Endothelial cell of umbilical vein (primary cell): ENCODE results near the gene ASMT. TPM values are rescaled to one million over a fixed set of nuclear protein-coding genes. Genes with fewer than 3 reads are reported as not detected.
"Not testable (repeated sequence)": the region's sequence is repeated elsewhere in the genome, so short reads cannot be mapped to it uniquely, and the experiment has no call there.

ENCODE experiments used
- BruUV-seq: library from RNA; stranded (reverse); fragments of 400-500 nt; replicated peaks from 2 replicates; lab custom pipeline; 2021; lab: Mats Ljungman, UMichigan
- CTCF ChIA-PET: fragments of 300-600, 350-600 bp; sonication (Branson Sonifier 250); formaldehyde crosslinking; loops from one replicate; lab custom pipeline; 2021; ENCODE audit warnings: antibody characterized with exemption, inconsistent platforms; lab: Charles Lee
- POLR2A ChIA-PET: fragments of 300-600, 350-600 bp; sonication (Branson Sonifier 250); formaldehyde crosslinking; loops from one replicate; lab custom pipeline; 2021; ENCODE audit warnings: antibody characterized with exemption, inconsistent platforms; lab: Charles Lee
- DNase-seq: peaks from one replicate; pipeline ENCODE4 v3.0.0-alpha.2; 2011; ENCODE audit warnings: low read depth, low spot score
- FAIRE-seq: peaks from 2 replicates; lab custom pipeline; 2011; peaks lifted over from hg19 to GRCh38; lab: Jason Lieb, UNC
- H2AFZ ChIP-seq: 2 replicates; pipeline ENCODE4 v1.6.0; 2012; ENCODE audit warnings: low read depth, low read length, control low read depth, inconsistent platforms
- H3K27ac ChIP-seq: 2 replicates; pipeline ENCODE4 v1.5.1; 2011; ENCODE audit warnings: low read depth, mild to moderate bottlenecking, control low read depth, low read length, moderate library complexity; ENCODE audit not compliant: insufficient read depth
- H3K27me3 ChIP-seq, 2 experiments: 2 replicates each; pipeline versions ENCODE4 v1.6.0 to v1.6.1; 2011; ENCODE audit warnings: low read length in 2 of 2, mixed read lengths in 1 of 2; ENCODE audit not compliant: control insufficient read depth in 2 of 2, insufficient read depth in 2 of 2
- H3K36me3 ChIP-seq, 2 experiments: 2 replicates in 1 of 2; 3 replicates in 1 of 2; pipeline ENCODE4 v1.5.1; 2011; ENCODE audit warnings: low read length in 2 of 2, mild to moderate bottlenecking in 1 of 2, moderate library complexity in 1 of 2; ENCODE audit not compliant: control insufficient read depth in 2 of 2, insufficient read depth in 2 of 2; ENCODE audit errors: extremely low read depth in 1 of 2
- H3K4me1 ChIP-seq: 3 replicates; pipeline ENCODE4 v1.5.1; 2011; ENCODE audit warnings: mild to moderate bottlenecking, low read length; ENCODE audit not compliant: control insufficient read depth, insufficient read depth; ENCODE audit errors: extremely low read depth
- H3K4me2 ChIP-seq: 2 replicates; pipeline ENCODE4 v1.6.1; 2011; ENCODE audit warnings: low read length, control low read depth, mixed read lengths; ENCODE audit not compliant: insufficient read depth
- H3K4me3 ChIP-seq, 3 experiments: fragments of 200-600 bp in 1 of 3; sonication (generic), shearing (Covaris generic) in 1 of 3; replicated peaks in 1 of 3; 2 replicates each; pipeline ENCODE4 v1.5.1; 2011 to 2016; ENCODE audit warnings: control low read depth in 3 of 3, low read length in 3 of 3, mild to moderate bottlenecking in 2 of 3, inconsistent platforms in 1 of 3, low read depth in 1 of 3, moderate library complexity in 1 of 3; ENCODE audit not compliant: insufficient read depth in 1 of 3
- H3K79me2 ChIP-seq: 2 replicates; pipeline ENCODE4 v1.6.0; 2012; ENCODE audit warnings: low read length, inconsistent platforms; ENCODE audit not compliant: control insufficient read depth, insufficient read depth
- H3K9ac ChIP-seq: replicated peaks from 2 replicates; pipeline ENCODE3; 2011; ENCODE audit warnings: low read length, control low read depth; ENCODE audit not compliant: insufficient read depth; ENCODE audit errors: extremely low read depth
- H3K9me1 ChIP-seq: replicated peaks from 3 replicates; pipeline ENCODE4 v1.6.0; 2011; ENCODE audit warnings: mild to moderate bottlenecking, low read length; ENCODE audit not compliant: control insufficient read depth, insufficient read depth; ENCODE audit errors: extremely low read depth
- H3K9me3 ChIP-seq: replicated peaks from 2 replicates; pipeline ENCODE4 v1.5.1; 2012; ENCODE audit warnings: low read length, inconsistent platforms; ENCODE audit not compliant: control insufficient read depth, insufficient read depth
- H4K20me1 ChIP-seq: replicated peaks from 2 replicates; pipeline ENCODE3; 2011; ENCODE audit warnings: mild to moderate bottlenecking, low read length; ENCODE audit not compliant: control insufficient read depth, insufficient read depth; ENCODE audit errors: extremely low read depth
- EZH2 ChIP-seq: IDR thresholded peaks from 2 replicates; pipeline ENCODE4 v1.6.1; 2012; ENCODE audit warnings: borderline replicate concordance, low read depth, mild to moderate bottlenecking, moderate library complexity, low read length, inconsistent platforms; ENCODE audit not compliant: severe bottlenecking
- FOS ChIP-seq: IDR thresholded peaks from 2 replicates; pipeline ENCODE4 v1.6.1; 2011; ENCODE audit warnings: mild to moderate bottlenecking, low read length, moderate library complexity, borderline replicate concordance; ENCODE audit not compliant: insufficient read depth
- GATA2 ChIP-seq: IDR thresholded peaks from 2 replicates; pipeline ENCODE4 v1.7.0; 2011; ENCODE audit warnings: low read depth, mild to moderate bottlenecking, moderate library complexity, mixed read lengths, low read length; ENCODE audit not compliant: insufficient read length, insufficient read depth
- JUN ChIP-seq: IDR thresholded peaks from 2 replicates; pipeline ENCODE4 v1.6.1; 2011; ENCODE audit warnings: borderline replicate concordance, low read depth; ENCODE audit not compliant: insufficient read length, insufficient read depth
- MYC ChIP-seq: IDR thresholded peaks from one replicate; pipeline ENCODE4 v1.6.1; 2011; ENCODE audit warnings: mild to moderate bottlenecking, low read depth, low read length
- POLR2A ChIP-seq: IDR thresholded peaks from 2 replicates; pipeline ENCODE4 v1.6.1; 2012; ENCODE audit warnings: low read depth, mild to moderate bottlenecking, control low read depth, low read length
- POLR2AphosphoS5 ChIP-seq: IDR thresholded peaks from 2 replicates; pipeline ENCODE4 v1.6.1; 2012; ENCODE audit warnings: low read depth, mild to moderate bottlenecking, control low read depth, low read length, moderate library complexity; ENCODE audit not compliant: insufficient read depth
- dilution Hi-C: fragments of 300-500 bp; cut with MboI; formaldehyde crosslinking; loops from one replicate; pipeline ENCODE4 v1.15.0; 2019; ENCODE audit warnings: low sequenced_read_pairs; ENCODE audit not compliant: extremely low pct_ligation_motif_present
- intact Hi-C: fragments of 100-400 bp; cut with micrococcal nuclease; formaldehyde crosslinking; loops from one replicate; pipeline ENCODE4 v1.10.0; 2022
- polyA plus RNA-seq, 4 experiments: library from polyadenylated mRNA; depleted of rRNA in 3 of 4; stranded (reverse) in 3 of 4; unstranded in 1 of 4; fragments of >200 nt; gene quantifications; 2 replicates each; pipeline versions ENCODE4 v1.2.1 to v1.2.3, GENCODE V29; 2011 to 2012; ENCODE audit warnings: missing spikeins in 1 of 4
- total RNA-seq: library from RNA; stranded (reverse); gene quantifications from 2 replicates; pipeline ENCODE4 v1.2.3, GENCODE V29; 2021
- TF ChIP-seq, protein P1 (sequence below): IDR thresholded peaks from 2 replicates; pipeline ENCODE4 v1.6.1; 2011; ENCODE audit not compliant: insufficient read depth, insufficient read length
- TF ChIP-seq, protein P2 (sequence below), 2 donors: IDR thresholded peaks; 1 replicate in 1 of 2; 2 replicates in 1 of 2; pipeline ENCODE4 v1.5.1; 2011; ENCODE audit warnings: low read length in 2 of 2, mild to moderate bottlenecking in 2 of 2, moderate library complexity in 2 of 2, control low read depth in 1 of 2, inconsistent platforms in 1 of 2, low read depth in 1 of 2; ENCODE audit not compliant: insufficient read depth in 1 of 2; ENCODE audit errors: extremely low read depth in 1 of 2

ASMT gene
- total and polyA plus RNA-seq, 2 donors (not counting 3 experiments of a cell fraction or from before 2014, with no cell fraction given) = not detected

DNA sequence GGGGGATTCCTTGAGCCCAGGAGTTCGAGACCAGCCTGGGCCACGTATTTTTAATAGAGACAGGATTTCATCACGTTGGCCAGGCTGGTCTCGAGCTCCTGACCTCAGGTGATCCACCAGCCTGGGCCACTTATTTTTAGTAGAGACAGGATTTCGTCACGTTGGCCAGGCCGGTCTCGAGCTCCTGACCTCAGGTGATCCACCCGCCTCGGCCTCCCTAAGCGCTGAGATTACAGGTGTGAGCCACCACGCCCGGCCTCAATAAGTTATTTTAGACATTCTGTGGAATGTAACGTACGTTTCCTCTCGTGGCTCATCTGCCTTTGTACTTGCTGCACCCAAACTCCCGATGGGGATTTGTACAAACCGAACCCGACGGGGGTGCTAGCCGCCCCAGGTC is 8.8 kb downstream of the ASMT start:
- no TSS peak for BruUV-seq
- Histone ChIP-seq H3K9me3 (no peaks in the 10 kb centered on the region), H2AFZ (no peak overlapping the region), H3K27ac (no peak overlapping the region), H3K36me3 (no peaks in the 10 kb centered on the region), H3K4me1 (no peaks in the 10 kb centered on the region), H4K20me1 (no peaks in the 10 kb centered on the region), H3K4me3 (no peak overlapping the region), H3K27me3 (no peaks in the 10 kb centered on the region), H3K79me2 (no peaks in the 10 kb centered on the region), H3K9me1 (no peaks in the 10 kb centered on the region), H3K4me2 (no peak overlapping the region), H3K9ac (no peak overlapping the region)
- POLR2A ChIA-PET = no interaction called here
- DNase-seq (no peak), FAIRE-seq (no peak)
- CTCF ChIA-PET = no interaction called here
- intact Hi-C loops (no loop called here), dilution Hi-C loops (no loop called here)
- TF ChIP-seq MYC (no peak), POLR2AphosphoS5 (no peak), GATA2 (no peak), FOS (no peak), EZH2 (no peak), POLR2A (no peak), JUN (no peak)
- TF ChIP-seq, protein P1, sequence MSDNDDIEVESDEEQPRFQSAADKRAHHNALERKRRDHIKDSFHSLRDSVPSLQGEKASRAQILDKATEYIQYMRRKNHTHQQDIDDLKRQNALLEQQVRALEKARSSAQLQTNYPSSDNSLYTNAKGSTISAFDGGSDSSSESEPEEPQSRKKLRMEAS = no peak
- TF ChIP-seq, protein P2, sequence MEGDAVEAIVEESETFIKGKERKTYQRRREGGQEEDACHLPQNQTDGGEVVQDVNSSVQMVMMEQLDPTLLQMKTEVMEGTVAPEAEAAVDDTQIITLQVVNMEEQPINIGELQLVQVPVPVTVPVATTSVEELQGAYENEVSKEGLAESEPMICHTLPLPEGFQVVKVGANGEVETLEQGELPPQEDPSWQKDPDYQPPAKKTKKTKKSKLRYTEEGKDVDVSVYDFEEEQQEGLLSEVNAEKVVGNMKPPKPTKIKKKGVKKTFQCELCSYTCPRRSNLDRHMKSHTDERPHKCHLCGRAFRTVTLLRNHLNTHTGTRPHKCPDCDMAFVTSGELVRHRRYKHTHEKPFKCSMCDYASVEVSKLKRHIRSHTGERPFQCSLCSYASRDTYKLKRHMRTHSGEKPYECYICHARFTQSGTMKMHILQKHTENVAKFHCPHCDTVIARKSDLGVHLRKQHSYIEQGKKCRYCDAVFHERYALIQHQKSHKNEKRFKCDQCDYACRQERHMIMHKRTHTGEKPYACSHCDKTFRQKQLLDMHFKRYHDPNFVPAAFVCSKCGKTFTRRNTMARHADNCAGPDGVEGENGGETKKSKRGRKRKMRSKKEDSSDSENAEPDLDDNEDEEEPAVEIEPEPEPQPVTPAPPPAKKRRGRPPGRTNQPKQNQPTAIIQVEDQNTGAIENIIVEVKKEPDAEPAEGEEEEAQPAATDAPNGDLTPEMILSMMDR (IDR thresholded peaks at IDR 0.05; ENCODE audit: extremely low read depth in 1 of 2, insufficient read depth in 1 of 2, low read depth in 1 of 2, low read length in 2 of 2) = no peak

DNA sequence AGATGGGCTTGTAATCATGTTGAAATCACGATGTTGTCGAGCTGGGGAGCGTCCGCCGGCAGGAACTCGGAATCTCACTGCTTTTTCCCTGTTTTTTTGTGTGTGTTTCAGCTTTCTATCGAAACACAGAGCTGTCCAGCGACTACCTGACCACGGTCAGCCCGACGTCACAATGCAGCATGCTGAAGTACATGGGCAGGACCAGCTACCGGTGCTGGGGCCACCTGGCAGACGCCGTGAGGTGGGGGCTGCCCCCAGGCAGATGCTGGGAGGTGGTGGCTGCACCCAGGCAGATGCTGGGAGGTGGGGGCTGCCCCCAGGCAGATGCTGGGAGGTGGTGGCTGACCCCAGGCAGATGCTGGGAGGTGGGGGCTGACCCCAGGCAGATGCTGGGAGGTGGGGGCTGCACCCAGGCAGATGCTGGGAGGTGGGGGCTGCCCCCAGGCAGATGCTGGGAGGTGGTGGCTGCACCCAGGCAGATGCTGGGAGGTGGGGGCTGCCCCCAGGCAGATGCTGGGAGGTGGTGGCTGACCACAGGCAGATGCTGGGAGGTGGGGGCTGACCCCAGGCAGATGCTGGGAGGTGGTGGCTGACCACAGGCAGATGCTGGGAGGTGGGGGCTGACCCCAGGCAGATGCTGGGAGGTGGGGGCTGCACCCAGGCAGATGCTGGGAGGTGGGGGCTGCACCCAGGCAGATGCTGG is 9.4 kb downstream of the ASMT start:
- CTCF ChIA-PET, H3K4me2 ChIP-seq, H4K20me1 ChIP-seq, H3K4me3 ChIP-seq, intact Hi-C loops, H3K79me2 ChIP-seq, H3K9me1 ChIP-seq, H3K27ac ChIP-seq, H3K9ac ChIP-seq, BruUV-seq, POLR2A ChIA-PET, H3K4me1 ChIP-seq, DNase-seq, H3K36me3 ChIP-seq, dilution Hi-C loops, H3K27me3 ChIP-seq, H3K9me3 ChIP-seq, H2AFZ ChIP-seq, FAIRE-seq: not testable (repeated sequence)

DNA sequence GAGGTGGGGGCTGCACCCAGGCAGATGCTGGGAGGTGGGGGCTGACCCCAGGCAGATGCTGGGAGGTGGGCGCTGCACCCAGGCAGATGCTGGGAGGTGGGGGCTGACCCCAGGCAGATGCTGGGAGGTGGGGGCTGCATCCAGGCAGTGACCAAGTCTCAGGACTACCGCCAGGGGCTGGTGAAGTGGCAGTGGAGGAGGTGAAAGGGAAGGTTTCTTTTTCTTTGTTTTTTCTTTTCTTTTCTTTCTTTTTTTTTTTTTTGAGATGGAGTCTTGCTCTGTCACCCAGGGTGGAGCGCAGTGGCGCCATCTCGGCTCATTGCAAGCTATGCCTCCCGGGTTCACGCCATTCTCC is 10.0 kb downstream of the ASMT start:
- H3K27me3 ChIP-seq, FAIRE-seq, H3K79me2 ChIP-seq, H3K36me3 ChIP-seq, H3K9me3 ChIP-seq, DNase-seq, BruUV-seq, POLR2A ChIA-PET, intact Hi-C loops, H4K20me1 ChIP-seq, H3K4me3 ChIP-seq, H3K9ac ChIP-seq, dilution Hi-C loops, H3K9me1 ChIP-seq, CTCF ChIA-PET, H3K4me2 ChIP-seq, H3K27ac ChIP-seq, H3K4me1 ChIP-seq, H2AFZ ChIP-seq: not testable (repeated sequence)
